Endothelial cell of umbilical vein (primary cell): ENCODE measurements around the gene SSNA1. TPM values are rescaled to one million over a fixed set of nuclear protein-coding genes. Genes with fewer than 3 reads are reported as not detected.
A peak's percentile ranks its signal among the peaks of the same experiment; 100 is the strongest.

Source experiments
- BruUV-seq: library from RNA; stranded (reverse); fragments of 400-500 nt; replicated peaks from 2 replicates; lab custom pipeline; 2021; lab: Mats Ljungman, UMichigan
- CTCF ChIA-PET: fragments of 300-600, 350-600 bp; sonication (Branson Sonifier 250); formaldehyde crosslinking; loops from one replicate; lab custom pipeline; 2021; ENCODE audit warnings: antibody characterized with exemption, inconsistent platforms; lab: Charles Lee
- POLR2A ChIA-PET: fragments of 300-600, 350-600 bp; sonication (Branson Sonifier 250); formaldehyde crosslinking; loops from one replicate; lab custom pipeline; 2021; ENCODE audit warnings: antibody characterized with exemption, inconsistent platforms; lab: Charles Lee
- DNase-seq: peaks from one replicate; pipeline ENCODE4 v3.0.0-alpha.2; 2011; ENCODE audit warnings: low read depth, low spot score
- FAIRE-seq: peaks from 2 replicates; lab custom pipeline; 2011; peaks lifted over from hg19 to GRCh38; lab: Jason Lieb, UNC
- H2AFZ ChIP-seq: 2 replicates; pipeline ENCODE4 v1.6.0; 2012; ENCODE audit warnings: low read depth, low read length, control low read depth, inconsistent platforms
- H3K27ac ChIP-seq: 2 replicates; pipeline ENCODE4 v1.5.1; 2011; ENCODE audit warnings: low read depth, mild to moderate bottlenecking, control low read depth, low read length, moderate library complexity; ENCODE audit not compliant: insufficient read depth
- H3K27me3 ChIP-seq, 2 experiments: 2 replicates each; pipeline versions ENCODE4 v1.6.0 to v1.6.1; 2011; ENCODE audit warnings: low read length in 2 of 2, mixed read lengths in 1 of 2; ENCODE audit not compliant: control insufficient read depth in 2 of 2, insufficient read depth in 2 of 2
- H3K36me3 ChIP-seq, 2 experiments: 2 replicates in 1 of 2; 3 replicates in 1 of 2; pipeline ENCODE4 v1.5.1; 2011; ENCODE audit warnings: low read length in 2 of 2, mild to moderate bottlenecking in 1 of 2, moderate library complexity in 1 of 2; ENCODE audit not compliant: control insufficient read depth in 2 of 2, insufficient read depth in 2 of 2; ENCODE audit errors: extremely low read depth in 1 of 2
- H3K4me1 ChIP-seq: 3 replicates; pipeline ENCODE4 v1.5.1; 2011; ENCODE audit warnings: mild to moderate bottlenecking, low read length; ENCODE audit not compliant: control insufficient read depth, insufficient read depth; ENCODE audit errors: extremely low read depth
- H3K4me2 ChIP-seq: 2 replicates; pipeline ENCODE4 v1.6.1; 2011; ENCODE audit warnings: low read length, control low read depth, mixed read lengths; ENCODE audit not compliant: insufficient read depth
- H3K4me3 ChIP-seq, 3 experiments: fragments of 200-600 bp in 1 of 3; sonication (generic), shearing (Covaris generic) in 1 of 3; replicated peaks in 1 of 3; 2 replicates each; pipeline ENCODE4 v1.5.1; 2011 to 2016; ENCODE audit warnings: control low read depth in 3 of 3, low read length in 3 of 3, mild to moderate bottlenecking in 2 of 3, inconsistent platforms in 1 of 3, low read depth in 1 of 3, moderate library complexity in 1 of 3; ENCODE audit not compliant: insufficient read depth in 1 of 3
- H3K79me2 ChIP-seq: 2 replicates; pipeline ENCODE4 v1.6.0; 2012; ENCODE audit warnings: low read length, inconsistent platforms; ENCODE audit not compliant: control insufficient read depth, insufficient read depth
- H3K9ac ChIP-seq: replicated peaks from 2 replicates; pipeline ENCODE3; 2011; ENCODE audit warnings: low read length, control low read depth; ENCODE audit not compliant: insufficient read depth; ENCODE audit errors: extremely low read depth
- H3K9me1 ChIP-seq: replicated peaks from 3 replicates; pipeline ENCODE4 v1.6.0; 2011; ENCODE audit warnings: mild to moderate bottlenecking, low read length; ENCODE audit not compliant: control insufficient read depth, insufficient read depth; ENCODE audit errors: extremely low read depth
- H3K9me3 ChIP-seq: replicated peaks from 2 replicates; pipeline ENCODE4 v1.5.1; 2012; ENCODE audit warnings: low read length, inconsistent platforms; ENCODE audit not compliant: control insufficient read depth, insufficient read depth
- H4K20me1 ChIP-seq: replicated peaks from 2 replicates; pipeline ENCODE3; 2011; ENCODE audit warnings: mild to moderate bottlenecking, low read length; ENCODE audit not compliant: control insufficient read depth, insufficient read depth; ENCODE audit errors: extremely low read depth
- EZH2 ChIP-seq: IDR thresholded peaks from 2 replicates; pipeline ENCODE4 v1.6.1; 2012; ENCODE audit warnings: borderline replicate concordance, low read depth, mild to moderate bottlenecking, moderate library complexity, low read length, inconsistent platforms; ENCODE audit not compliant: severe bottlenecking
- FOS ChIP-seq: IDR thresholded peaks from 2 replicates; pipeline ENCODE4 v1.6.1; 2011; ENCODE audit warnings: mild to moderate bottlenecking, low read length, moderate library complexity, borderline replicate concordance; ENCODE audit not compliant: insufficient read depth
- GATA2 ChIP-seq: IDR thresholded peaks from 2 replicates; pipeline ENCODE4 v1.7.0; 2011; ENCODE audit warnings: low read depth, mild to moderate bottlenecking, moderate library complexity, mixed read lengths, low read length; ENCODE audit not compliant: insufficient read length, insufficient read depth
- JUN ChIP-seq: IDR thresholded peaks from 2 replicates; pipeline ENCODE4 v1.6.1; 2011; ENCODE audit warnings: borderline replicate concordance, low read depth; ENCODE audit not compliant: insufficient read length, insufficient read depth
- MYC ChIP-seq: IDR thresholded peaks from one replicate; pipeline ENCODE4 v1.6.1; 2011; ENCODE audit warnings: mild to moderate bottlenecking, low read depth, low read length
- POLR2A ChIP-seq: IDR thresholded peaks from 2 replicates; pipeline ENCODE4 v1.6.1; 2012; ENCODE audit warnings: low read depth, mild to moderate bottlenecking, control low read depth, low read length
- POLR2AphosphoS5 ChIP-seq: IDR thresholded peaks from 2 replicates; pipeline ENCODE4 v1.6.1; 2012; ENCODE audit warnings: low read depth, mild to moderate bottlenecking, control low read depth, low read length, moderate library complexity; ENCODE audit not compliant: insufficient read depth
- dilution Hi-C: fragments of 300-500 bp; cut with MboI; formaldehyde crosslinking; loops from one replicate; pipeline ENCODE4 v1.15.0; 2019; ENCODE audit warnings: low sequenced_read_pairs; ENCODE audit not compliant: extremely low pct_ligation_motif_present
- intact Hi-C: fragments of 100-400 bp; cut with micrococcal nuclease; formaldehyde crosslinking; loops from one replicate; pipeline ENCODE4 v1.10.0; 2022
- polyA plus RNA-seq, 4 experiments: library from polyadenylated mRNA; depleted of rRNA in 3 of 4; stranded (reverse) in 3 of 4; unstranded in 1 of 4; fragments of >200 nt; gene quantifications; 2 replicates each; pipeline versions ENCODE4 v1.2.1 to v1.2.3, GENCODE V29; 2011 to 2012; ENCODE audit warnings: missing spikeins in 1 of 4
- total RNA-seq: library from RNA; stranded (reverse); gene quantifications from 2 replicates; pipeline ENCODE4 v1.2.3, GENCODE V29; 2021
- TF ChIP-seq, protein P1 (sequence below), 2 donors: IDR thresholded peaks; 1 replicate in 1 of 2; 2 replicates in 1 of 2; pipeline ENCODE4 v1.5.1; 2011; ENCODE audit warnings: low read length in 2 of 2, mild to moderate bottlenecking in 2 of 2, moderate library complexity in 2 of 2, control low read depth in 1 of 2, inconsistent platforms in 1 of 2, low read depth in 1 of 2; ENCODE audit not compliant: insufficient read depth in 1 of 2; ENCODE audit errors: extremely low read depth in 1 of 2
- TF ChIP-seq, protein P2 (sequence below): IDR thresholded peaks from 2 replicates; pipeline ENCODE4 v1.6.1; 2011; ENCODE audit not compliant: insufficient read depth, insufficient read length

SSNA1 gene
- total and polyA plus RNA-seq, 2 donors (not counting 3 experiments of a cell fraction or from before 2014, with no cell fraction given) = 89.0 to 146 TPM

DNA sequence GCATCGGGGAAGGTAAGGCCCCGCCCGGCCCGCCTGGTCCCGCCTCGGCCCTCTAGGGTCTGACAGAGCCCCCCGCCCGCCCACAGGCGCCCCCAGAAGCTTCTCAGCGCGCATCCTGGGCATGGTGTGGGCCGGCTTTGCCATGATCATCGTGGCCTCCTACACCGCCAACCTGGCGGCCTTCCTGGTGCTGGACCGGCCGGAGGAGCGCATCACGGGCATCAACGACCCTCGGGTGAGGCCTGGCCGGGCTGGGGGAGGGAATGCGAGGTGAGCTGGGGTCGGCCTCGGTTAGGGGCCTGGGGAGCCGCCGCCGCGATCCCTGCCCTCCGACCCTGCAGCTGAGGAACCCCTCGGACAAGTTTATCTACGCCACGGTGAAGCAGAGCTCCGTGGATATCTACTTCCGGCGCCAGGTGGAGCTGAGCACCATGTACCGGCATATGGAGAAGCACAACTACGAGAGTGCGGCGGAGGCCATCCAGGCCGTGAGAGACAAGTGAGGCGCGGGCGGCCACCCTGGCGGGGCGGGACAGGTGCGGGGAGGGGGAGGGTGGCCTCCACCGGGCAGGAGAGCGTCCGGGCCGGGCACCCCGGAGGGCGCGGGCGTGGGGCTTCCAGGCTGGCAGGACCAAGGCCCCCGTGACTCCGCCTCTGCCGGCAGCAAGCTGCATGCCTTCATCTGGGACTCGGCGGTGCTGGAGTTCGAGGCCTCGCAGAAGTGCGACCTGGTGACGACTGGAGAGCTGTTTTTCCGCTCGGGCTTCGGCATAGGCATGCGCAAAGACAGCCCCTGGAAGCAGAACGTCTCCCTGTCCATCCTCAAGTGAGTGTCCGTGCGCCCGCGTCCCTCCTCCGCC is 25.7 kb upstream of the SSNA1 start:
- peaks cover 23 to 30% of the 10 kb centered on the region in 2 experiments for H3K27me3 ChIP-seq

DNA sequence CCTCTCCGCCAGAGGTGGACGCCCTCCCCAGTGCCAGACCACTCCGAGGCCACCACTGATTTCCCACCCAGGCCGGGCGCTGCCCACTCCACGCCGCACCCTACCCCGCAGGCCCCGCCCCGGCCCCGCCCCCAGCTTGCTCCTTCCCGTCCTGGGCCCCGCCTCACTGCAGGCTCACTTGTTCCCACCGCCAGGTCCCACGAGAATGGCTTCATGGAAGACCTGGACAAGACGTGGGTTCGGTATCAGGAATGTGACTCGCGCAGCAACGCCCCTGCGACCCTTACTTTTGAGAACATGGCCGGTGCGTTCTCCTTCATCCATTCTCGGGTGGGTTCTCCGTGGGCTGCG is 25.1 kb upstream of the SSNA1 start:
- Histone ChIP-seq H3K36me3 (no peaks in the 10 kb centered on the region), H3K4me1 (peaks cover 3% of the 10 kb centered on the region), H3K27ac (no peak overlapping the region), H3K9me3 (no peaks in the 10 kb centered on the region), H3K9ac (no peak overlapping the region), H3K79me2 (no peaks in the 10 kb centered on the region), H3K4me2 (peak overlapping the region; percentile 48), H2AFZ (peak overlapping the region; percentile 88), H3K9me1 (no peaks in the 10 kb centered on the region), H3K27me3 (peaks cover 27 to 30% of the 10 kb centered on the region in 2 experiments), H4K20me1 (no peaks in the 10 kb centered on the region), H3K4me3 (peak overlapping the region in 2 of 3 experiments; percentile 11 to 24)
- POLR2A ChIA-PET = interaction anchor here (0.8 kb wide), 1 partner anchor 60 kb away, joined by 4 read pairs; no protein-coding TSS in a partner anchor
- CTCF ChIA-PET = interaction anchor here (1.2 to 1.8 kb wide), 4 partner anchors 8 to 73 kb away, joined by 4 to 12 read pairs (median 6); no protein-coding TSS in a partner anchor
- no TSS peak for BruUV-seq
- no peak for DNase-seq
- intact Hi-C loops = no loop called here
- dilution Hi-C loops = no loop called here
- no peak for FAIRE-seq
- no peak for TF ChIP-seq POLR2A
- TF ChIP-seq, protein P1, sequence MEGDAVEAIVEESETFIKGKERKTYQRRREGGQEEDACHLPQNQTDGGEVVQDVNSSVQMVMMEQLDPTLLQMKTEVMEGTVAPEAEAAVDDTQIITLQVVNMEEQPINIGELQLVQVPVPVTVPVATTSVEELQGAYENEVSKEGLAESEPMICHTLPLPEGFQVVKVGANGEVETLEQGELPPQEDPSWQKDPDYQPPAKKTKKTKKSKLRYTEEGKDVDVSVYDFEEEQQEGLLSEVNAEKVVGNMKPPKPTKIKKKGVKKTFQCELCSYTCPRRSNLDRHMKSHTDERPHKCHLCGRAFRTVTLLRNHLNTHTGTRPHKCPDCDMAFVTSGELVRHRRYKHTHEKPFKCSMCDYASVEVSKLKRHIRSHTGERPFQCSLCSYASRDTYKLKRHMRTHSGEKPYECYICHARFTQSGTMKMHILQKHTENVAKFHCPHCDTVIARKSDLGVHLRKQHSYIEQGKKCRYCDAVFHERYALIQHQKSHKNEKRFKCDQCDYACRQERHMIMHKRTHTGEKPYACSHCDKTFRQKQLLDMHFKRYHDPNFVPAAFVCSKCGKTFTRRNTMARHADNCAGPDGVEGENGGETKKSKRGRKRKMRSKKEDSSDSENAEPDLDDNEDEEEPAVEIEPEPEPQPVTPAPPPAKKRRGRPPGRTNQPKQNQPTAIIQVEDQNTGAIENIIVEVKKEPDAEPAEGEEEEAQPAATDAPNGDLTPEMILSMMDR (IDR thresholded peaks at IDR 0.05; ENCODE audit: extremely low read depth in 1 of 2, insufficient read depth in 1 of 2, low read depth in 1 of 2, low read length in 2 of 2) = no peak
- TF ChIP-seq, protein P2, sequence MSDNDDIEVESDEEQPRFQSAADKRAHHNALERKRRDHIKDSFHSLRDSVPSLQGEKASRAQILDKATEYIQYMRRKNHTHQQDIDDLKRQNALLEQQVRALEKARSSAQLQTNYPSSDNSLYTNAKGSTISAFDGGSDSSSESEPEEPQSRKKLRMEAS = no peak
- TF ChIP-seq POLR2AphosphoS5 = no peak
- no peak for TF ChIP-seq FOS
- no peak for TF ChIP-seq MYC
- no peak for TF ChIP-seq GATA2
- TF ChIP-seq JUN = no peak

More for the DNA sequence above, 25.7 kb upstream of the SSNA1 start:
- ChIA-PET POLR2A (interaction anchor here (0.8 kb wide), 1 partner anchor 61 kb away, joined by 4 read pairs; no protein-coding TSS in a partner anchor), CTCF (interaction anchor here (1.2 to 1.8 kb wide), 4 partner anchors 8 to 74 kb away, joined by 4 to 12 read pairs (median 6); no protein-coding TSS in a partner anchor)
- H3K4me1 ChIP-seq = peaks cover 3% of the 10 kb centered on the region
- peak overlapping the region; percentile 88 for H2AFZ ChIP-seq
- FAIRE-seq (no peak), DNase-seq (peak; percentile 14)
- no peak overlapping the region for H3K9ac ChIP-seq
- no peaks in the 10 kb centered on the region for H3K9me3 ChIP-seq
- no peaks in the 10 kb centered on the region for H3K36me3 ChIP-seq
- peak; percentile 93 for TF ChIP-seq EZH2
- TF ChIP-seq, protein P2 = no peak
- H3K27ac ChIP-seq = no peak overlapping the region
- intact Hi-C loops (no loop called here), dilution Hi-C loops (no loop called here)
- peak overlapping the region; percentile 48 for H3K4me2 ChIP-seq
- no peaks in the 10 kb centered on the region for H3K79me2 ChIP-seq
- no peaks in the 10 kb centered on the region for H3K9me1 ChIP-seq
- H3K4me3 ChIP-seq = peak overlapping the region in 2 of 3 experiments; percentile 11 to 24
- BruUV-seq = no TSS peak
- no peaks in the 10 kb centered on the region for H4K20me1 ChIP-seq
